B cell (primary cell): ENCODE results near the gene TNFAIP1. TPM values are rescaled to one million over a fixed set of nuclear protein-coding genes. Genes with fewer than 3 reads are reported as not detected.
"Not testable (repeated sequence)": the region's sequence is repeated elsewhere in the genome, so short reads cannot be mapped to it uniquely, and the experiment has no call there.

Experiments
- ATAC-seq: fragments of 200-7000 bp; cut with Tn5 transposase; one replicate; pipeline ENCODE4 v1.10.0; 2021; ENCODE audit warnings: low read depth, mild to moderate bottlenecking, moderate number of reproducible peaks, moderate library complexity
- CTCF ChIA-PET: fragments of 350-600 bp; sonication (Branson Sonifier 250); formaldehyde crosslinking; loops from one replicate; lab custom pipeline; 2021; ENCODE audit warnings: antibody characterized with exemption, inconsistent platforms; lab: Charles Lee
- POLR2A ChIA-PET: fragments of 350-600 bp; sonication (Branson Sonifier 250); formaldehyde crosslinking; loops from one replicate; lab custom pipeline; 2021; ENCODE audit warnings: antibody characterized with exemption; lab: Charles Lee
- DNase-seq: peaks from one replicate; pipeline ENCODE4 v3.0.0; 2013
- H2AFZ ChIP-seq: 2 replicates; pipeline ENCODE4 v1.6.1; 2012; ENCODE audit warnings: mild to moderate bottlenecking, low read depth, low read length; ENCODE audit not compliant: insufficient read depth, poor library complexity, severe bottlenecking
- H3K27ac ChIP-seq, 2 donors: 1 replicate in 1 of 2; 2 replicates in 1 of 2; pipeline ENCODE4 v1.5.1; 2012 to 2013; ENCODE audit warnings: low read length in 2 of 2, mild to moderate bottlenecking in 2 of 2, moderate library complexity in 1 of 2
- H3K27me3 ChIP-seq, 4 experiments: fragments of 200-600 bp in 1 of 4; sonication (generic) in 1 of 4; replicated peaks in 1 of 4; 1 replicate in 2 of 4; 2 replicates in 2 of 4; pipeline versions ENCODE4 v1.6.1 to v1.7.0; 2013 to 2016; ENCODE audit warnings: low read length in 3 of 4, mild to moderate bottlenecking in 2 of 4, mixed read lengths in 1 of 4, moderate library complexity in 1 of 4; ENCODE audit not compliant: insufficient read depth in 4 of 4, control insufficient read depth in 3 of 4; ENCODE audit errors: control extremely low read depth in 1 of 4
- H3K36me3 ChIP-seq, 2 experiments: replicated peaks in 1 of 2; 1 replicate in 1 of 2; 2 replicates in 1 of 2; pipeline versions ENCODE4 v1.6.1 to v1.7.1; 2013; ENCODE audit warnings: low read length in 1 of 2; ENCODE audit not compliant: insufficient read depth in 2 of 2, control insufficient read depth in 1 of 2; ENCODE audit errors: control extremely low read depth in 1 of 2, extremely low read depth in 1 of 2
- H3K4me1 ChIP-seq, 2 donors: fragments of 200-600 bp in 1 of 2; sonication (generic) in 1 of 2; 1 replicate in 1 of 2; 2 replicates in 1 of 2; pipeline versions ENCODE4 v1.5.1 to v1.6.1; 2013 to 2017; ENCODE audit warnings: low read length in 2 of 2; ENCODE audit not compliant: control insufficient read depth in 2 of 2, insufficient read depth in 2 of 2
- H3K4me2 ChIP-seq: replicated peaks from 2 replicates; pipeline ENCODE3; 2012; ENCODE audit warnings: mild to moderate bottlenecking, low read depth, low read length; ENCODE audit not compliant: poor library complexity, severe bottlenecking
- H3K4me3 ChIP-seq, 5 experiments: fragments of 200-600 bp in 1 of 5; sonication (generic) in 1 of 5; 1 replicate in 3 of 5; 2 replicates in 2 of 5; pipeline versions ENCODE4 v1.5.1 to v1.7.0; 2011 to 2016; ENCODE audit warnings: low read length in 4 of 5, mild to moderate bottlenecking in 4 of 5, low read depth in 2 of 5, control low read depth in 1 of 5, moderate library complexity in 1 of 5; ENCODE audit not compliant: insufficient read depth in 1 of 5; ENCODE audit errors: control extremely low read depth in 1 of 5, extremely low read depth in 1 of 5
- H3K79me2 ChIP-seq: fragments of 200-600 bp; sonication (generic); one replicate; pipeline ENCODE4 v1.6.0; 2016; ENCODE audit warnings: low read length; ENCODE audit not compliant: control insufficient read depth, insufficient read depth
- H3K9ac ChIP-seq: fragments of 200-600 bp; sonication (generic); 2 replicates; pipeline ENCODE4 v1.6.1; 2017; ENCODE audit warnings: mild to moderate bottlenecking, low read length, moderate library complexity
- H3K9me3 ChIP-seq, 3 donors: one replicate each; pipeline versions ENCODE4 v1.6.1 to v1.7.1; 2013; ENCODE audit warnings: low read length in 2 of 3; ENCODE audit not compliant: control insufficient read depth in 2 of 3, insufficient read depth in 1 of 3; ENCODE audit errors: control extremely low read depth in 1 of 3
- H4K20me1 ChIP-seq: 2 replicates; pipeline ENCODE4 v1.6.0; 2012; ENCODE audit warnings: mild to moderate bottlenecking, low read length; ENCODE audit not compliant: insufficient read depth, control insufficient read depth, poor library complexity, severe bottlenecking
- H3K27ac Mint-ChIP-seq: one replicate; pipeline ENCODE4 v1.8.0; 2021; ENCODE audit warnings: mixed read lengths
- H3K27me3 Mint-ChIP-seq: one replicate; pipeline ENCODE4 v1.8.0; 2021; ENCODE audit warnings: mixed read lengths
- H3K4me1 Mint-ChIP-seq: one replicate; pipeline ENCODE4 v1.8.0; 2021; ENCODE audit warnings: mixed read lengths
- H3K4me3 Mint-ChIP-seq: one replicate; pipeline ENCODE4 v1.8.0; 2021; ENCODE audit warnings: mixed read lengths
- H3K9me3 Mint-ChIP-seq: one replicate; pipeline ENCODE4 v1.8.0; 2022; ENCODE audit warnings: mixed read lengths; ENCODE audit not compliant: insufficient read depth
- EZH2 ChIP-seq: IDR thresholded peaks from 2 replicates; pipeline ENCODE4 v1.6.1; 2012; ENCODE audit warnings: borderline replicate concordance, low read depth, mild to moderate bottlenecking, moderate library complexity, low read length; ENCODE audit not compliant: insufficient read depth, poor library complexity, severe bottlenecking
- WGBS: methylation state at CpG from one replicate; pipeline ENCODE4 v1.1.5; 2013; ENCODE audit warnings: missing lambda C conversion rate; ENCODE audit not compliant: insufficient coverage; 5-methylcytosine and 5-hydroxymethylcytosine counted together
- intact Hi-C: fragments of 100-400 bp; cut with micrococcal nuclease; formaldehyde crosslinking; loops from one replicate; pipeline ENCODE4 v1.10.0; 2022
- polyA plus RNA-seq: library from polyadenylated mRNA; depleted of rRNA; stranded (reverse); fragments of >200 nt; gene quantifications from 2 replicates; pipeline ENCODE4 v1.2.3, GENCODE V29; 2012
- total RNA-seq, 2 donors: library from RNA; stranded (reverse); fragments of 120-200 nt in 1 of 2; gene quantifications; 1 replicate in 1 of 2; 2 replicates in 1 of 2; pipeline versions ENCODE4 v1.2.3 to v1.2.4, GENCODE V29; 2013 to 2022
- TF ChIP-seq, protein P1 (sequence below): fragments of 200-600 bp; IDR thresholded peaks from one replicate; pipeline ENCODE4 v1.8.0; 2022; ENCODE audit warnings: antibody characterized with exemption, mild to moderate bottlenecking

TNFAIP1 gene
- total and polyA plus RNA-seq, 2 donors (not counting 1 experiment from before 2014, with no cell fraction given): 10.7 to 20.4 TPM

DNA sequence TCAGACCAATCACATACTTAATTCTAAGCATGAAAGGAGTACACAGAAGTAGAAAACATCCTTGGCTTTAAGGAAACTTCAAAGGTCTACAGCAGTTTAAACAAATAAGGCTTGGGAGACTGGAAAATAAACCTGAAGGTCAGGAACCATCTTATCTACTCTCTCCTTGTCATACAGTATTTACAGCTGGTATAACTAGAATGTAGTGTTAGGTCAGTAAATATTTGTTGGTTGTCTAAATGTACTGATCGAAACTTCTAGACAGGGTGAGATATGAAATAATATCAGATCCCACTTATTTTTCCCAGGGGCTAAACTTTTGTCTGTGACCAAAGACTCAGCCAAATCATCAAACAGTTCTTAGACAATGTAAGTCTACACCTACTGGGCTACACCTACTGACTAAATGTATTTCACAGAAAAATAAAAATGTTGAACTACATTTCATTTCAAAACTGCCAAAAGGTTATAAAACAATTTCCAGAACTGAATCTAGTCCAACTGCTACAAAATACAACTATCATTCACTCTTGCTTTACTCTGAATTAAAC, 43.7 kb upstream of the TNFAIP1 start:
- Histone ChIP-seq H3K9me3 (peaks cover 0 to 4% (median 0%) of the 10 kb centered on the region in 3 donors), H3K4me1 (peaks cover 16 to 19% of the 10 kb centered on the region in 2 donors), H3K27ac (no peak overlapping the region), H2AFZ (no peak overlapping the region), H4K20me1 (no peaks in the 10 kb centered on the region), H3K4me3 (no peak overlapping the region), H3K4me2 (no peak overlapping the region), H3K36me3 (no peaks in the 10 kb centered on the region), H3K79me2 (no peaks in the 10 kb centered on the region), H3K9ac (no peak overlapping the region), H3K27me3 (peaks cover 0 to 3% (median 0%) of the 10 kb centered on the region in 4 experiments)
- no peak overlapping the region for H3K27ac Mint-ChIP-seq
- H3K4me3 Mint-ChIP-seq: no peak overlapping the region
- peaks cover 23% of the 10 kb centered on the region for H3K4me1 Mint-ChIP-seq
- ATAC-seq: no peak
- intact Hi-C loops: no loop called here
- CTCF ChIA-PET: no interaction called here
- TF ChIP-seq, protein P1, sequence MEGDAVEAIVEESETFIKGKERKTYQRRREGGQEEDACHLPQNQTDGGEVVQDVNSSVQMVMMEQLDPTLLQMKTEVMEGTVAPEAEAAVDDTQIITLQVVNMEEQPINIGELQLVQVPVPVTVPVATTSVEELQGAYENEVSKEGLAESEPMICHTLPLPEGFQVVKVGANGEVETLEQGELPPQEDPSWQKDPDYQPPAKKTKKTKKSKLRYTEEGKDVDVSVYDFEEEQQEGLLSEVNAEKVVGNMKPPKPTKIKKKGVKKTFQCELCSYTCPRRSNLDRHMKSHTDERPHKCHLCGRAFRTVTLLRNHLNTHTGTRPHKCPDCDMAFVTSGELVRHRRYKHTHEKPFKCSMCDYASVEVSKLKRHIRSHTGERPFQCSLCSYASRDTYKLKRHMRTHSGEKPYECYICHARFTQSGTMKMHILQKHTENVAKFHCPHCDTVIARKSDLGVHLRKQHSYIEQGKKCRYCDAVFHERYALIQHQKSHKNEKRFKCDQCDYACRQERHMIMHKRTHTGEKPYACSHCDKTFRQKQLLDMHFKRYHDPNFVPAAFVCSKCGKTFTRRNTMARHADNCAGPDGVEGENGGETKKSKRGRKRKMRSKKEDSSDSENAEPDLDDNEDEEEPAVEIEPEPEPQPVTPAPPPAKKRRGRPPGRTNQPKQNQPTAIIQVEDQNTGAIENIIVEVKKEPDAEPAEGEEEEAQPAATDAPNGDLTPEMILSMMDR: no peak
- TF ChIP-seq EZH2: no peak
- DNase-seq: no peak
- H3K27me3 Mint-ChIP-seq: peaks cover 4% of the 10 kb centered on the region
- no peaks in the 10 kb centered on the region for H3K9me3 Mint-ChIP-seq
- no CpG with 5 or more reads among the region's 1 CpG for WGBS
- POLR2A ChIA-PET: no interaction called here

DNA sequence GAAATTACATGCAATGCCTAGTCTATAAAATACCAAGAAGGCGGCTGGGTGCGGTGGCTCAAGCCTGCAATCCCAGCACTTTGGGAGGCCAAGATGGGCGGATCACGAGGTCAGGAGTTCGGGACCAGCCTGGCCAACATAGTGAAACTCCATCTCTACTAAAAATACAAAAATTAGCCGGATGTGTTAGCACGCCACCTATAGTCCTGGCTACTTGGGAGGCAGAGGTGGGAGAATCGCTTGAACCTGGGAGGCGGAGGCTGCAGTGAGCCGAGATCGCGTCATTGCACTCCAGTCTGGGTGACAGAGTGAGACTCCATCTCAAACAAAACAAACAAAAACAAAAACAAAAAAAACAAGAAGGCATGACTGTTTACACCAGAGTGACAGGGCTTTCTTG, 42.7 kb upstream of the TNFAIP1 start:
- WGBS: 90% methylated on average over 2 of the region's 12 CpGs
- DNase-seq, H3K27ac ChIP-seq, H3K4me3 Mint-ChIP-seq, H3K9me3 Mint-ChIP-seq, H3K27ac Mint-ChIP-seq, H3K27me3 Mint-ChIP-seq, H2AFZ ChIP-seq, H4K20me1 ChIP-seq, POLR2A ChIA-PET, H3K9ac ChIP-seq, H3K79me2 ChIP-seq, H3K9me3 ChIP-seq, CTCF ChIA-PET, H3K4me3 ChIP-seq, ATAC-seq, H3K36me3 ChIP-seq, intact Hi-C loops, H3K4me2 ChIP-seq, H3K27me3 ChIP-seq: not testable (repeated sequence)
- H3K4me1 Mint-ChIP-seq: peaks cover 23% of the 10 kb centered on the region
- H3K4me1 ChIP-seq: peaks cover 16 to 19% of the 10 kb centered on the region in 2 donors
